Neural crest cell (in vitro differentiated cells): ENCODE data around the gene RESP18. TPM values are rescaled to one million over a fixed set of nuclear protein-coding genes. Genes with fewer than 3 reads are reported as not detected.

Source experiments
- DNase-seq: peaks from one replicate; pipeline ENCODE4 v3.0.0; 2021; ENCODE audit warnings: low read depth, mixed read lengths, low spot score
- H3K27ac Mint-ChIP-seq: one replicate; pipeline ENCODE4 v1.8.0; 2021; ENCODE audit warnings: mild to moderate bottlenecking, mixed read lengths; ENCODE audit not compliant: unreplicated experiment
- H3K27me3 Mint-ChIP-seq: 2 replicates; pipeline ENCODE4 v1.8.0; 2021; ENCODE audit warnings: low read depth, mild to moderate bottlenecking, mixed read lengths
- H3K36me3 Mint-ChIP-seq: 2 replicates; pipeline ENCODE4 v1.8.0; 2021; ENCODE audit warnings: low read depth, mild to moderate bottlenecking, mixed read lengths
- H3K4me1 Mint-ChIP-seq: 2 replicates; pipeline ENCODE4 v1.8.0; 2021; ENCODE audit warnings: mixed read lengths
- H3K4me3 Mint-ChIP-seq: one replicate; pipeline ENCODE4 v1.8.0; 2021; ENCODE audit warnings: mild to moderate bottlenecking, mixed read lengths
- H3K9me3 Mint-ChIP-seq: 2 replicates; pipeline ENCODE4 v1.8.0; 2021; ENCODE audit warnings: mixed read lengths
- total RNA-seq: library from RNA; stranded (reverse); gene quantifications from 2 replicates; pipeline ENCODE4 v1.2.1, GENCODE V29; 2021
- TF ChIP-seq, protein P1 (sequence below): fragments of 200-600 bp; sonication (generic); conservative IDR thresholded peaks from 2 replicates; pipeline ENCODE4 v1.5.0; 2021; ENCODE audit warnings: antibody characterized with exemption, mild to moderate bottlenecking

RESP18 gene
- total RNA-seq, 1 donor from 2014 or later = not detected

DNA sequence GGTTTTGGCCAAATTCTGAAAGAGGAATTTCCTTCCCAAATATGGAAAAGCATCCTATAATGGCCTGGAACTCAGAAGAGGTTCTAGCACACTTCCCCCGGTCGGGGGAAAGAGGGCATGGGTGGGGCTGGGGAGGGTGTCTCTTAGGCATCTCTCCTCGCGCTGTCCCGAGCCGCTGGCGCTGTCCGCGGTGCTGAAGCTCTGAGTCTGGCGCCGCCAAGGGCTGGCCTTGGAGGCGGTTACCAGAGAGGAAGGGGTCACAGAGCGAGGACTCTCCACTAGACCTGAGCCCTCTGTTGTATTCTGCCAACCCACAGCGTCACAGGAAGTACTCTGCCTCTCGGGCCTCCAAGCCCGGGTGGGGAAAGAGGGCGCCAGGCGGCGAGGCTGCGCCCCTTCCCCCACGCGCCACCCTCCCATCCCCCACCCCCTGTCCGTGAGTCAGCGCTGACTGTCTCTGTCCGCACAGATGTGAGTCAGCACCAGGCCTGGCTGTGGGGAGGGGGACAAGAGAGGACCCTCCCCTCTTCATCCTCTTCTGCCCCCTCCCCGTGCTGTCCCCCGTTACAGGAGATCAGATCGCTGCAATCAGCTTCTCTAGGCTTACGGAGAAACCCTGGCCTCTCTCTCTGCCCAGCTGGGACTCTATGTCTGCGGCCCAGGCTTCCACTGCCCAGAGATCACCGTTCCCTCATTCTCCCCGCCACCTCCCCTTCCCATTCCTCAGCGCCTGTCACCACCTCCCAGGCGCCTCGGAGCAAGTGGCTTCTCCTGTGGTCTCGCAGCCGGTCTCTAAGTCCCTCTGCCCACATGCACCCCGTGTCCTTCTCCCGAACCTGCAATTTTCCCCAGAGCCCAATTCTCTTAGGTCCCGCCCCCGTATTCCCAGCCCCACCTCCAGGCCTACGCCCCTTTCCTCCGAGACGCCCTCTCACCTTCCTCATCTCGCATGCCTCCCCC is 24.1 kb downstream of the RESP18 start:
- peaks cover 85% of the 10 kb centered on the region for H3K27me3 Mint-ChIP-seq
- H3K4me1 Mint-ChIP-seq = no peaks in the 10 kb centered on the region
- no peaks in the 10 kb centered on the region for H3K9me3 Mint-ChIP-seq
- TF ChIP-seq, protein P1, sequence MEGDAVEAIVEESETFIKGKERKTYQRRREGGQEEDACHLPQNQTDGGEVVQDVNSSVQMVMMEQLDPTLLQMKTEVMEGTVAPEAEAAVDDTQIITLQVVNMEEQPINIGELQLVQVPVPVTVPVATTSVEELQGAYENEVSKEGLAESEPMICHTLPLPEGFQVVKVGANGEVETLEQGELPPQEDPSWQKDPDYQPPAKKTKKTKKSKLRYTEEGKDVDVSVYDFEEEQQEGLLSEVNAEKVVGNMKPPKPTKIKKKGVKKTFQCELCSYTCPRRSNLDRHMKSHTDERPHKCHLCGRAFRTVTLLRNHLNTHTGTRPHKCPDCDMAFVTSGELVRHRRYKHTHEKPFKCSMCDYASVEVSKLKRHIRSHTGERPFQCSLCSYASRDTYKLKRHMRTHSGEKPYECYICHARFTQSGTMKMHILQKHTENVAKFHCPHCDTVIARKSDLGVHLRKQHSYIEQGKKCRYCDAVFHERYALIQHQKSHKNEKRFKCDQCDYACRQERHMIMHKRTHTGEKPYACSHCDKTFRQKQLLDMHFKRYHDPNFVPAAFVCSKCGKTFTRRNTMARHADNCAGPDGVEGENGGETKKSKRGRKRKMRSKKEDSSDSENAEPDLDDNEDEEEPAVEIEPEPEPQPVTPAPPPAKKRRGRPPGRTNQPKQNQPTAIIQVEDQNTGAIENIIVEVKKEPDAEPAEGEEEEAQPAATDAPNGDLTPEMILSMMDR = no peak
- H3K4me3 Mint-ChIP-seq = peak overlapping the region; percentile 52
- H3K27ac Mint-ChIP-seq = no peak overlapping the region
- no peaks in the 10 kb centered on the region for H3K36me3 Mint-ChIP-seq
- peak; percentile 86 for DNase-seq

DNA sequence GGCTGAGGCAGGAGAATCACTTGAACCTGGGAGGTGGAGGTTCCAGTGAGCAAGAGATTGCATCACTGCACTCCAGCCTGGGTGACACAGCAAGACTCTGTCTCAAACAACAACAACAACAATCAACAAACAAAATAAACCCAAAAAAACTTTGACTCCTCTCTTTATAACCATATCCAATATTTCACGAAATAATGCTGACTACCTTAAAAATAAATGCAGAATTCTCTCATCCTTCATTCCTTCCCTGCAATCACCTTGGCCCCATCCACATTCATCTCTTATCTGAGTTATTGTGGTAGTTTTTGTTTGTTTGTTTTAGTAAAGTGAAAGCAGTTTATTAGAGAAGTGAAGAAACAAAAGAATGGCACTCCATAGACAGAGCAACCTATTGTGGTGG is 26.5 kb downstream of the RESP18 start:
- Mint-ChIP-seq H3K27me3 (peaks cover 97% of the 10 kb centered on the region), H3K27ac (no peak overlapping the region), H3K4me3 (no peak overlapping the region), H3K4me1 (no peaks in the 10 kb centered on the region), H3K9me3 (no peaks in the 10 kb centered on the region), H3K36me3 (no peaks in the 10 kb centered on the region)
- TF ChIP-seq, protein P1 = no peak
- DNase-seq = no peak

GRCh38 chr2:219304223-219304622 is 28.3 kb downstream of the RESP18 start:
- Mint-ChIP-seq H3K4me1 (no peaks in the 10 kb centered on the region), H3K36me3 (no peaks in the 10 kb centered on the region), H3K9me3 (no peaks in the 10 kb centered on the region), H3K27me3 (peaks cover 98% of the 10 kb centered on the region), H3K27ac (no peak overlapping the region), H3K4me3 (no peak overlapping the region)
- no peak for DNase-seq
- TF ChIP-seq, protein P1 = no peak

DNA sequence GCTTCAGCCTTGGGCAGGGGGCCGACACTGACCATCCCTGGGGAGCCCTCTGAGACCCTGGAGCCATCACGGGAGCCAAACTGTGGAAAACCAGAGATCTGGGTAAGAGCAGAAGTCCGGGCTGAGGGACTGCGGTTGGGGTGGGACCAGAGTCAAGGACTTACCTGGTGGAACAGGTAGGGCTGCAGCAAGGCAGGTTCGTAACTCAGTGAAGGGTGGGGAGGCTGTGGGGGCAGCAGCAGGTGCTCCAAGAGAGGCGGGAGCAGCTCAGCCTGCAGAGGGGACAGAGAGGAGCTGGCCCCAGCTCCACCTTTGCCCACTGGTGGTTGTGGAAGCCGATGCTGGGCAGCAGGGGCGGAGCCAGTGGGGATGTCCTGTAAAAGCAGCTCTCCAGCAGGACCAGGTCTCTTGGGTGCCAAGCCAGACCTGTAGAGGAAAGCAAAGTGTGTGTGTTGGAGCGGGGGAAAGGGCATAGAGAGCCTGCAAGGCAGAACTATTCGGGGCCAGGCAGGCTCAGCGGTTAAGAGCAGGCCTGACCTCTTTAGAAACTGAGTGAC is 30.1 kb downstream of the RESP18 start:
- Mint-ChIP-seq H3K27ac (no peak overlapping the region), H3K4me3 (no peak overlapping the region), H3K4me1 (no peaks in the 10 kb centered on the region), H3K27me3 (peaks cover 96% of the 10 kb centered on the region), H3K36me3 (no peaks in the 10 kb centered on the region), H3K9me3 (no peaks in the 10 kb centered on the region)
- DNase-seq = no peak
- TF ChIP-seq, protein P1 = no peak

DNA sequence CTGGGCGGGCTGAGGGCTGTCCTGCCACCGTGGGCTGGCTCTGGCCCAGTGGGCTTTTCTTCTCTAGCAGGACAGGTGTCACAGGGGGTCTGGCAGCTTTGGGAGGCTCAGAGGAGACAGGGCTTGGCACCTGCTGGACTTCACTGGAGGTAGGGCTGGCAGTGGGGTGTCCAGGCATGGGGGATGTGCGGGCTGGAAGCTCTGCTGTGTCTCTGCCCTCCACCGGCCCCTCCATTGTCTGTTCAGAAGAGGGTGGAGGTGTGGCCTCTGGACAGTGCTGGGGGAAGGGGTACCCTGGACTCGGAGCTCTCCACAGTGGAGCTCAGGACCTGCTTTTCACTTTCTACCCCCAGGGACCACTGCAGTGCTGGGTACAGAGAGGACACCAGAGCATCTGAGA is 32.5 kb downstream of the RESP18 start:
- no peaks in the 10 kb centered on the region for H3K4me1 Mint-ChIP-seq
- TF ChIP-seq, protein P1 = no peak
- no peak overlapping the region for H3K27ac Mint-ChIP-seq
- no peak overlapping the region for H3K4me3 Mint-ChIP-seq
- no peaks in the 10 kb centered on the region for H3K36me3 Mint-ChIP-seq
- DNase-seq = no peak
- H3K9me3 Mint-ChIP-seq = no peaks in the 10 kb centered on the region
- peaks cover 81% of the 10 kb centered on the region for H3K27me3 Mint-ChIP-seq
